GM12892 (cell line): ENCODE data around the gene CLEC3A.

Source experiments
- POLR2A ChIP-seq: IDR thresholded peaks from 2 replicates; pipeline ENCODE4 v1.6.1; 2011; ENCODE audit warnings: low read depth, low read length, control low read depth
- POLR2AphosphoS5 ChIP-seq: IDR thresholded peaks from 2 replicates; pipeline ENCODE4 v1.6.1; 2011; ENCODE audit warnings: low read depth, low read length, control low read depth
- TAF1 ChIP-seq: IDR thresholded peaks from 2 replicates; pipeline ENCODE4 v1.6.1; 2011; ENCODE audit warnings: low read depth, mild to moderate bottlenecking, control low read depth, low read length, borderline replicate concordance

DNA sequence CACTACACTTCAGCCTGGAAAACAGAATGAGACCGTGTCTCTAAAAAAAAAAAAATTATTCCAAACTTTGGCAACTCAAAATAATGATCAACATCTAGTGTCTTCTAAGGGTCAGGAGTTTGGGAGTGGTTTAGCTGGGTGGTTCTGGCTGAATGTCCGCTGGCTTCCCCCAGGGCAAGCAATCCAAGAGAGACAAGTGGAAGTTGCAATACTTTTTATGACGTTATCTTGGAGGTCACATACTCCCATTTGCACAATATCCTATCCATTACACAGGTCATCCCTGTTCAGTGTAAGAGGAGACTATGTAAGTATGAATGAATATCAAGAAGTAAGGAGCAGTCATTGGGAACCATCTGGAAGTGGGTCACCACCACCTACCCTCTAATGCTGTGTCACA, 15.2 kb upstream of the CLEC3A start:
- no peak for TF ChIP-seq POLR2AphosphoS5
- TF ChIP-seq TAF1 = no peak
- no peak for TF ChIP-seq POLR2A
